ENCODE results near the gene CABCOCO1. TPM values are rescaled to one million over a fixed set of nuclear protein-coding genes. Genes with fewer than 3 reads are reported as not detected.
A peak's percentile ranks its signal among the peaks of the same experiment; 100 is the strongest.

The CABCOCO1 gene
- total RNA-seq, 2 donors from 2014 or later = not detected

DNA sequence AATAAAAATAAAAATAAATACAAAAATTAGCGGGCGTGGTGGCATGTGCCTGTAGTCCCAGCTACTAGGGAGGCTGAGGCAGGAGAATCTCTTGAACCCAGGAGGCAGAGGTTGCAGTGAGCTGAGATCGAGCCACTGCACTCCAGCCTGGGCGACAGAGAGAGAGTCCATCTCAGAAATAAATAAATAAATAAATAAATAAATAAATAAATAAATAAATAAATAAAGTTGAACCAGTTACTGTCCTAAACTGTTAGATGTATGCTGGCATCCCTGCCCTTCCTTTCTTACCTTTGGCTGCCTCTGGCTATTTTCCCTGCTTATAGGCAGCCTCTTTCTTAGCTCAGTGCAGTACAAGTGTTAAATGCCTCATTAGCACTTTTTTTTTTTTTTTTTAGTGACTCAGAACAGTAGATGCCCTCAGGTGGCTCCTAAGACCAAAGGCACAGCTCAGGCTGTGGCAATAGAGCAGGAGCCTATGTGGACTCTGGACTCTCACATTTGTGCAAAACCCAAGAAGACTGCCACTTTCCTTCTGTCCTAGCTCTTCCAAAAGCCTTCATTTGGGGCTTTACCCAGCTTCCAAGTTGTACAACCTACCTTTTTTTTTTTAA is 30.6 kb upstream of the CABCOCO1 start:
- Mint-ChIP-seq H3K27ac (no peak overlapping the region), H3K4me3 (no peak overlapping the region), H3K27me3 (peaks cover 0 to 6% of the 10 kb centered on the region in 2 donors), H3K4me1 (ENCODE audit: low read depth in 2 of 2) (no peaks in the 10 kb centered on the region), H3K9me3 (no peaks in the 10 kb centered on the region), H3K36me3 (no peaks in the 10 kb centered on the region)
- ATAC-seq (no peak), DNase-seq (ENCODE audit: low spot score) (no peak)

DNA sequence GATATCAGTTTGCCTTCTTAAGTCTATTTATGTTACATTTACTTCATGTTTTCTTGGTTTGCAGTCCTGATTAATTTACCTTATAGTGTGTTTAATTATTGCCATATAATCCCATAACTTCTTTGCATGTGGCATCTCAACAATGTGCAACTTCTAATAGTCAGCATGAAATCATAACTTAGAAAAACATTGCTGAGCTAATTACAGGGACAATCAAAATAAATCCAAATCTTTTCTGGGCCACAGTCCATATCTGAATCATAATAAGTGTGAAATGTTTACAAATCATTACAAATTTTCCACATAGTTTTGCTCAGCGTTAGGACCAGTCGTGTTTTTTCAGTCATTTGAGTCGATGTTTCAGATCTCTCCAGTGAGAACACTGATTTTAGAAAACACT is 29.1 kb upstream of the CABCOCO1 start:
- ATAC-seq (no peak), DNase-seq (ENCODE audit: low spot score) (no peak)
- Mint-ChIP-seq H3K9me3 (no peaks in the 10 kb centered on the region), H3K27me3 (peaks cover 0 to 6% of the 10 kb centered on the region in 2 donors), H3K4me1 (ENCODE audit: low read depth in 2 of 2) (no peaks in the 10 kb centered on the region), H3K27ac (no peak overlapping the region), H3K4me3 (no peak overlapping the region), H3K36me3 (no peaks in the 10 kb centered on the region)

DNA sequence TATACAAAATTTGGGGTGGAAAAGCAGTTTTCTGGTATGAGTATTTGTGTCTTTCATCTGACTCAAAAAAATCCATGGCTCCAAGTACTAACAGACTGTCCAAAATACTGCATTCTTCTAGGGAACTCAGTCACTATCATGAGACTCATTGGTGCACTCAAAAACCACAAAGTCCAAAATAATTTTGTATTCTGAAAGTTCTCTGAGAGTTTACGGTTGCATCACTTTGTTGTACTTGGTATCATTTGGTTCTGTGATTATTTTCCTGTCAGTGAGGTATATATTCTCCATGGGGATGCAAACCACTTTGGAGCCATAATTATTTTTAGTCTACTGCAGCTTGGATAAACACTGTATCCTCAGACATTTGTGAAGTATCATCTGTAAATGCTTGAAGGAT is 28.0 kb upstream of the CABCOCO1 start:
- ATAC-seq (no peak), DNase-seq (ENCODE audit: low spot score) (no peak)
- Mint-ChIP-seq H3K27ac (no peak overlapping the region), H3K4me3 (no peak overlapping the region), H3K36me3 (no peaks in the 10 kb centered on the region), H3K27me3 (no peaks in the 10 kb centered on the region), H3K9me3 (no peaks in the 10 kb centered on the region), H3K4me1 (ENCODE audit: low read depth in 2 of 2) (no peaks in the 10 kb centered on the region)

DNA sequence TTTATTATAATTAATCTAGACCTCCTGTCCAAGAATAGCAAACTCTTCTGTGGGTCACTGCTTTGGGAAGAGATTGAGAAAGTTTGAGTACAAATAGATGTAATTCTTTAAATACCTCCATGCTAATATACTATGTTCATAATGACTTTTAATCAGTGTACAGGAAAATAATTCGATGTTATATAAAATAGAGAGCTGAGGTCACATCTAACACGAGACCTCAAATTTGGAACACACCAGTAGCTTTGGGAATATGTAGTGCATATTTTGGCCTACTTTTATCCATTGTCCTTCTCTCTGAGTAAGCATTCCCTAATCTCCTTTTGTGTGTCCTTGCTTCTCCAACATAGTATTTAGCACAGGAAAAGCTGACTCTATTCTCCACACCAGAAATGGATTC is 27.3 kb upstream of the CABCOCO1 start:
- Mint-ChIP-seq H3K4me3 (no peak overlapping the region), H3K9me3 (no peaks in the 10 kb centered on the region), H3K27me3 (peaks cover 3 to 6% of the 10 kb centered on the region in 2 donors), H3K4me1 (ENCODE audit: low read depth in 2 of 2) (no peaks in the 10 kb centered on the region), H3K27ac (no peak overlapping the region), H3K36me3 (no peaks in the 10 kb centered on the region)
- ATAC-seq (no peak), DNase-seq (ENCODE audit: low spot score) (no peak)

DNA sequence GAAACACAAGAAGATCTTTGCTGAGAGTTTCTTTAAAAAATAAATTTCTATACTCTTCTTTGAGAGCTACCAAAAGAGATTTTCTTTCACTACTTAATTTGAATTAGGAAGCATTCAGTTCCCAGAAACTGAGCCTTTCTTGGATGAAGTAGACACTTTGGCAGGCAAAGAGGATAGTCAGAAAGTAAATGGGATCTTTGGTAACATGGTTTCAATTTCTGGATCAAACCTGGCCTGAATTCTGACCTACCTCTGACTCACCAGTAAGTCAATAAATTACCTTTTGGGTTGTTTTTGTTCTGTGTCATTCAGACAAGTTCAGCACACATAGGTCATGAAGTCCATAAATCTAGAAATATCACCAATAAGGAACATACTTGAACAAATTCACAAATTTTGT is 26.8 kb upstream of the CABCOCO1 start:
- no peak for ATAC-seq
- H3K27ac Mint-ChIP-seq = no peak overlapping the region
- H3K4me1 Mint-ChIP-seq (ENCODE audit: low read depth in 2 of 2) = no peaks in the 10 kb centered on the region
- peaks cover 3 to 8% of the 10 kb centered on the region in 2 donors for H3K27me3 Mint-ChIP-seq
- no peak for DNase-seq (ENCODE audit: low spot score)
- no peaks in the 10 kb centered on the region for H3K36me3 Mint-ChIP-seq
- H3K9me3 Mint-ChIP-seq = no peaks in the 10 kb centered on the region
- H3K4me3 Mint-ChIP-seq = no peak overlapping the region

DNA sequence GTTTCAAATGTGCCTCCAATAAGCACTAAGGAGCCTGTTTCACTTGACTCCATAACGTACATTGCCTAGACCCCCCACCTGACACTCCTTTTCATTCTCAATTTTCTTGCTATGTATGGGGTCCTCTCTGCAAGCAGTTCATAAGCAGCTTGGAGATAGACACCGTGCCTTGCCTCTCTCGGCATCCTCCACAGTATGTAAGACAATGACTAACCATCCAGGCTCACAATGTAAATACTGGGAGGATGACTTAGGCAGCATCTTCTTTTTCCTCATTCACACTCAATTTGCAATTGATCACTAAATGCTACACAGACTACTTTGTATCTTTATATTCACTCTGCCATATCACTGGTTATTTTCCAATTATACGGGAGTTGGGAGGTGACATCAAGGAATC is 22.8 kb upstream of the CABCOCO1 start:
- ATAC-seq = no peak
- Mint-ChIP-seq H3K4me3 (no peak overlapping the region), H3K27ac (no peak overlapping the region), H3K4me1 (ENCODE audit: low read depth in 2 of 2) (no peaks in the 10 kb centered on the region), H3K36me3 (no peaks in the 10 kb centered on the region), H3K9me3 (no peaks in the 10 kb centered on the region), H3K27me3 (peaks cover 3 to 8% of the 10 kb centered on the region in 2 donors)
- DNase-seq (ENCODE audit: low spot score) = no peak

DNA sequence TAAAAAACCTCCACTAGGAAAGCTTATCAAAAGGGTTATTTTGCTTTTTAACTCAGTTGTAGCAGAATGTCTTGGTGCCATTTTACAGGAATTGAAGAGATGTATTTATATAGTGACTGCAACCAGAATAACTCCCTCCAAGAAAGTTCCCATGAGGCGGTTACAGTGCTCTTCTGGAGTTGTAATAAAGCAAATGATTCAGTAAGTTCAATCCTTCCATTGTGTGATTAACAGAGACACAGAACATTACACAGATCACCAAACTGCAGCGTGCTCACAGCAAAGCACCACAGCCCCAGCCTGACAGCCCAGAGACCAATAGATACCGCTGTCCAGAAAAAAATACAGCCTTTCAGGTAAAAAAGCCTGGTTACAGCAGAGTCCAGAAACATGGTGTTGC is 21.9 kb upstream of the CABCOCO1 start:
- Mint-ChIP-seq H3K36me3 (no peaks in the 10 kb centered on the region), H3K27ac (no peak overlapping the region), H3K4me1 (ENCODE audit: low read depth in 2 of 2) (no peaks in the 10 kb centered on the region), H3K4me3 (no peak overlapping the region), H3K9me3 (no peaks in the 10 kb centered on the region), H3K27me3 (peaks cover 3 to 8% of the 10 kb centered on the region in 2 donors)
- DNase-seq (ENCODE audit: low spot score) = no peak
- no peak for ATAC-seq

DNA sequence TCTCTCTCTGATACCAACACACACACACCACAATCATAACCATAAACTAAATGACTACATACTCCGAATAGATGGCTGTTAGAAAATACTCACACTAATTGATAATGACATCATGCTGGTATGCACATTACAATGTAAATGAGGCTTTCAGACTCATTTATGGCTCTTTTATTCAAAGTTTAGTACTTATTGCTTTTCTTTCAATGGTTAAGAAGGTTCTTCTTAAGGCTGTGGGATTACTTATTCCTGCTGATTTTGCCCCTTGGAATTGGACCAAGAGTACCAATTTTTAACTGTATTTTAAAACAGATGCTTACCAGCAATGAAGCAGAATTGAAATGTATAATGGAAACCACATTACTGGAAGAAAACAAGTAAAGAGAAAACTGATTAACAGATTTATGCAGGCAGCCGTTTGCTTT is 20.6 kb upstream of the CABCOCO1 start:
- H3K27me3 Mint-ChIP-seq = peaks cover 3 to 8% of the 10 kb centered on the region in 2 donors
- no peaks in the 10 kb centered on the region for H3K36me3 Mint-ChIP-seq
- no peak for ATAC-seq

DNA sequence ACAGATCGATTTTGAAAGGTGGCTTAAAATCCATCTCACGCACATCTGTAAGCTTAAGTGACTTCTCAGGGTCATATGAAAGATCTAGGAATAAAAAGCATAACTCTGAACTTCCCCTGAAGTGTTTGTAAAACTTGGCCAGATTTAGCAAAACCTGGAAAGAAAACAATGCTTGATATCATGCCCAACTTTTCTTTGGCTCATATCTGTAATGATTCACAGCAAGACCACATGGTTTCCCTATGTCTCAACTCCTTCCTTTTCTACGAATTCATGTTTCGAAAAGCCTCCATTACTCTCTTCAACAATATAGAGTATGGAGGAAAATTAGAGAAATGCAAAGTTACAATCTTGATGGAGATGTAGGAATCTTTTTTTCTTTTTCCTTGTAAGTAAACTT is 20.1 kb upstream of the CABCOCO1 start:
- no peak for DNase-seq (ENCODE audit: low spot score)
- Mint-ChIP-seq H3K4me3 (no peak overlapping the region), H3K4me1 (ENCODE audit: low read depth in 2 of 2) (no peaks in the 10 kb centered on the region), H3K27me3 (peaks cover 3 to 9% of the 10 kb centered on the region in 2 donors), H3K27ac (no peak overlapping the region), H3K9me3 (no peaks in the 10 kb centered on the region), H3K36me3 (no peaks in the 10 kb centered on the region)
- no peak for ATAC-seq

More for the DNA sequence above, 20.6 kb upstream of the CABCOCO1 start:
- H3K4me1 Mint-ChIP-seq (ENCODE audit: low read depth in 2 of 2) = no peaks in the 10 kb centered on the region
- no peak overlapping the region for H3K4me3 Mint-ChIP-seq
- no peak overlapping the region for H3K27ac Mint-ChIP-seq
- H3K9me3 Mint-ChIP-seq = no peaks in the 10 kb centered on the region
- DNase-seq (ENCODE audit: low spot score) = no peak

DNA sequence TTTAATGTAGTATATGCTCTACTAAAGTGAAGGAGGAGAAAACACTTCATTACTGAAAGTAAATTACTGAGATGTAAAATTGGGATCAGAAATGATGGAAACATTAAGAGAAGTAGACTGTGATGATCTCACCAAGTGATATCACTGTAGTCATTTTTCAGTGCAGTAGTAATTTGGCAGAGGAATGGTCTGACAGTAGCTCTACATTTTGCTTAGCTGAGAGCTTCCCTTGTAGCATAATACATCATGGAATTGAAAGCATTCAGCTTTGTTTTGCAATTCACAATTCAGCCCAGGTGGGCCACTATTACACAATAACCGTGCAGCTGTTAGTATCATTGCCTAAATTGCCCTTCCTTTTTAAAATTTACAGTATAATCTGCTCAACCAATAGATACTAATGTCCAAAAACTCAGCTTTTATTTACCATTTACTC is 19.4 kb upstream of the CABCOCO1 start:
- H3K9me3 Mint-ChIP-seq = no peaks in the 10 kb centered on the region
- no peak overlapping the region for H3K4me3 Mint-ChIP-seq
- H3K27me3 Mint-ChIP-seq = peaks cover 3 to 16% of the 10 kb centered on the region in 2 donors
- H3K36me3 Mint-ChIP-seq = no peaks in the 10 kb centered on the region
- H3K27ac Mint-ChIP-seq = no peak overlapping the region
- ATAC-seq (no peak), DNase-seq (ENCODE audit: low spot score) (no peak)
- H3K4me1 Mint-ChIP-seq (ENCODE audit: low read depth in 2 of 2) = no peaks in the 10 kb centered on the region

DNA sequence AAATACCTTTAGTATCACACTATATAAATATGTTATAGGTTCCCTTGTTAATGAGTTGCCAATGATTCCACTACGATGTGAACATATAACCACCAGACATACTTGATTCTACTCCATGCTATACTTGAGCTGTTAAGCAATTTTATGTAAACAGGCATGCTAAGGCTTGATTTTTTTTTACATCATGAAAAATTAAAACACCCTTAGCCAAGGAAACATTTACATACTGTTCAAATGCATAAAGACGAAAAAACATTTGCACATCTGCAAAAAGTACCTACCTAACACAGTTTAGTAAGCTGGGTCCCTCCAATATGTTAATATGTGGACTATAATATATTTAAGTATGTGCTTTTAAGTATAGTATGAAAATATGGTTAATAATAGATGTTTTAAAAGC is 9.0 kb upstream of the CABCOCO1 start:
- Mint-ChIP-seq H3K9me3 (no peaks in the 10 kb centered on the region), H3K27me3 (peaks cover 3 to 24% of the 10 kb centered on the region in 2 donors), H3K36me3 (no peaks in the 10 kb centered on the region), H3K27ac (no peak overlapping the region), H3K4me3 (no peak overlapping the region), H3K4me1 (ENCODE audit: low read depth in 2 of 2) (no peaks in the 10 kb centered on the region)
- no peak for ATAC-seq
- no peak for DNase-seq (ENCODE audit: low spot score)

DNA sequence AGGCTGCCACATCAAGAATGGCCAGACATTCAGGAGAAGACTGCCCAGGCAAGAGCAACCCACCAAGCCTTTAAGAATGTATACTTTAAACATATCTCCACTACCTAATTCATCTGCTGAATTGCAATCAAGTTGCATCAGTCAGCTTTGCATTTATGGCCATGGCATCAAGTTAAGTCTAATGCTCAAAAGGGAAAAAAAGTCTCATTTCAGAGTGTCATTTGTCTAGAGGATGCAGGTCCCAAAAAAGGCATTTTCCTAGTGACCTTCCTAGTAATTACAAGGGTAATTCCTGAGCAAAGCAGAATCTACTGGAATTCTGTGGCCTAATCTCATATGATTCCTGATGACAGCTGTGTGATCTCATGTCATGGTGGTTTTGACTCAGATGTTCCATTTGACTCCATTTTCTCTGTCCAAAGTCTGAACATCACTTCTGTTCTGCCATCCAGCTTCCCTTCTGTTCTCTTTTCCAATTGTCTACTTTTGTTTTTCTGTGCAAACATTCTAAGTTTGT is 7.3 kb upstream of the CABCOCO1 start:
- DNase-seq (ENCODE audit: low spot score) (no peak), ATAC-seq (no peak)
- no peaks in the 10 kb centered on the region for H3K4me1 Mint-ChIP-seq (ENCODE audit: low read depth in 2 of 2)
- H3K9me3 Mint-ChIP-seq = no peaks in the 10 kb centered on the region
- no peaks in the 10 kb centered on the region for H3K36me3 Mint-ChIP-seq
- peaks cover 5 to 27% of the 10 kb centered on the region in 2 donors for H3K27me3 Mint-ChIP-seq
- H3K27ac Mint-ChIP-seq = no peak overlapping the region
- no peak overlapping the region for H3K4me3 Mint-ChIP-seq

DNA sequence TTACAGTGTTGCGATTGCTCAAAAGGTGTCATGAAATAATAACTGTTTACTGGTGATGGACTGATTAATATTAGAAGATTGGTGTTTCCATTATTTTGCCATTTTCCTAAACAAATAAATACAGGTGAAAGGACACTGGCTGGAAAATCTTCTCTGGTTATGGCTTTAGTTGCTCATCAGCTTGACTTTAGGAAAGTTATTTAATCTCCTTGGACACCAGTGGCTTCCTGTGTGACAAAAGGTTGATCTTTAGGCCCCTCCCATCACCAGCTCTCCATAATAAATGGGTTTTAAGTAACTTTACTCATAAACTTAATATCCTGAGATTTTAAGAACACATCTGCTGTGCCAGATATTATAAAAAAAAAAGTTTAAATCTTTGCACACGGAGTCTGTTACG is 737 bp downstream of the CABCOCO1 start:
- no peak for DNase-seq (ENCODE audit: low spot score)
- H3K4me1 Mint-ChIP-seq (ENCODE audit: low read depth in 2 of 2) = no peaks in the 10 kb centered on the region
- H3K27me3 Mint-ChIP-seq = peaks cover 21 to 44% of the 10 kb centered on the region in 2 donors
- H3K9me3 Mint-ChIP-seq = no peaks in the 10 kb centered on the region
- ATAC-seq = no peak
- H3K4me3 Mint-ChIP-seq = peak overlapping the region; percentile 15
- no peaks in the 10 kb centered on the region for H3K36me3 Mint-ChIP-seq
- H3K27ac Mint-ChIP-seq = no peak overlapping the region

DNA sequence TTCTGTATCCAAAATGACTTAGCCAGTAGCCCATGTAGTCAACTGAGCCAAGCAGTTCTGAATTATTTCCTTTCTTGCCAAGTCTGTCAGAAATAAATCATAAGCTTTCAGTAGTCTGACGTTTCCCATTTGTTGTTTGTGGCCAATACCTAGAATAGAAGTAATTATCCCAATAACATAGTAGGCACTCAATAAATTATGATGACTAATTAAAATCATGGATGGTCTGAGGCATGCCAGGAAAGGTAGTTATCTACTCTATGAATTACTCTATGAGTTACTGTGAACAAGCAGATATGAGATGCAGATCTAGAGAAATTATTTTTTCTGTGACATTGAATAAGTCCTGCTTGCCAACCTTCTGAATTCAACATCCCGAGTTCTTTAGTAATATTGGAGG is 2.3 kb downstream of the CABCOCO1 start:
- Mint-ChIP-seq H3K27ac (no peak overlapping the region), H3K4me1 (ENCODE audit: low read depth in 2 of 2) (no peaks in the 10 kb centered on the region), H3K9me3 (no peaks in the 10 kb centered on the region), H3K36me3 (no peaks in the 10 kb centered on the region), H3K4me3 (no peak overlapping the region), H3K27me3 (peaks cover 16 to 33% of the 10 kb centered on the region in 2 donors)
- ATAC-seq = no peak
- no peak for DNase-seq (ENCODE audit: low spot score)

Measured in natural killer cell treated with Interleukin-12 subunit alpha and Interleukin-12 subunit beta and Interleukin-15 and Interleukin-18, amount 100 ng/mL, for 72 hours (primary cell).